Measurements from ENCODE around the gene CHD1L. TPM values are rescaled to one million over a fixed set of nuclear protein-coding genes. Genes with fewer than 3 reads are reported as not detected.

The CHD1L gene
- total and polyA plus RNA-seq, 2 experiments from 2014 or later, result 29.8 to 43.9 TPM

- Mint-ChIP-seq H3K36me3 (ENCODE audit: low read depth) (peaks cover 65% of the 10 kb centered on the region), H3K27me3 (ENCODE audit: insufficient read depth, low read depth, poor library complexity) (peaks cover 2% of the 10 kb centered on the region), H3K9me3 (no peaks in the 10 kb centered on the region), H3K4me1 (no peaks in the 10 kb centered on the region), H3K27ac (no peak overlapping the region), H3K4me3 (no peak overlapping the region)
- ATAC-seq (no peak), DNase-seq (ENCODE audit: low spot score) (no peak)
- Histone ChIP-seq H3K79me2 (replicated peaks; ENCODE audit: insufficient read depth) (no peaks in the 10 kb centered on the region), H3K4me3 (no peak overlapping the region), H3K4me1 (ENCODE audit: insufficient read depth) (no peaks in the 10 kb centered on the region), H4K20me1 (replicated peaks; ENCODE audit: insufficient read depth) (0 out of 2 replicates have a peak, but pooled peaks cover 4% of the 10 kb centered on the region), H3K9me2 (ENCODE audit: insufficient read depth) (no peaks in the 10 kb centered on the region), H3K36me3 (ENCODE audit: insufficient read depth) (peaks cover 42% of the 10 kb centered on the region; the same call in 1 of the 2 replicates), H3K27me3 (ENCODE audit: insufficient read depth) (no peaks in the 10 kb centered on the region), H2AFZ (no peak overlapping the region), H3K27ac (ENCODE audit: low read depth) (no peak overlapping the region), H3F3A (replicated peaks; ENCODE audit: low read depth) (no peaks in the 10 kb centered on the region), H3K4me2 (no peak overlapping the region)
- TF ChIP-seq EZH2phosphoT487 (IDR thresholded peaks at IDR 0.05; ENCODE audit: unreplicated experiment) (no peak), ETS1 (IDR thresholded peaks at IDR 0.05) (no peak), JUNB (IDR thresholded peaks at IDR 0.05; ENCODE audit: unreplicated experiment) (no peak), ZNF114 (CRISPR knock-in tag; IDR thresholded peaks at IDR 0.05) (no peak), ZNF331 (CRISPR knock-in tag; IDR thresholded peaks at IDR 0.05; ENCODE audit: low read depth) (no peak), CREB1 (CRISPR knock-in tag; IDR thresholded peaks at IDR 0.05; ENCODE audit: low read depth) (no peak)
These were observed 21.8 kb downstream of the CHD1L start for GRCh38 chr1:147264158-147264768.

GRCh38 chr1:147266381-147266780 lies 23.9 kb downstream of the CHD1L start:
- no peak overlapping the region for H3K4me3 Mint-ChIP-seq
- 0 out of 2 replicates have a peak, but pooled peaks cover 4% of the 10 kb centered on the region for H4K20me1 ChIP-seq (replicated peaks; ENCODE audit: insufficient read depth)
- no peak overlapping the region for H3K27ac Mint-ChIP-seq
- H3K36me3 ChIP-seq (ENCODE audit: insufficient read depth), result peaks cover 27% of the 10 kb centered on the region; the same call in 1 of the 2 replicates
- H3K27me3 ChIP-seq (ENCODE audit: insufficient read depth), result no peaks in the 10 kb centered on the region
- H3K4me3 ChIP-seq, result no peak overlapping the region
- no peak overlapping the region for H3K4me2 ChIP-seq
- H3K36me3 Mint-ChIP-seq (ENCODE audit: low read depth), result peaks cover 62% of the 10 kb centered on the region
- H3K4me1 Mint-ChIP-seq, result no peaks in the 10 kb centered on the region
- no peaks in the 10 kb centered on the region for H3F3A ChIP-seq (replicated peaks; ENCODE audit: low read depth)
- H2AFZ ChIP-seq, result no peak overlapping the region
- TF ChIP-seq ETS1 (IDR thresholded peaks at IDR 0.05), result no peak
- TF ChIP-seq ZNF331 (CRISPR knock-in tag; IDR thresholded peaks at IDR 0.05; ENCODE audit: low read depth), result no peak
- TF ChIP-seq EZH2phosphoT487 (IDR thresholded peaks at IDR 0.05; ENCODE audit: unreplicated experiment), result no peak
- no peak for TF ChIP-seq ZNF114 (CRISPR knock-in tag; IDR thresholded peaks at IDR 0.05)
- no peak for TF ChIP-seq EZH2 (IDR thresholded peaks at IDR 0.05; ENCODE audit: low read depth, unreplicated experiment)
- no peak for TF ChIP-seq JUNB (IDR thresholded peaks at IDR 0.05; ENCODE audit: unreplicated experiment)
- no peak for TF ChIP-seq NANOG (IDR thresholded peaks at IDR 0.05; ENCODE audit: borderline replicate concordance)
- H3K4me1 ChIP-seq (ENCODE audit: insufficient read depth), result no peaks in the 10 kb centered on the region
- H3K9me2 ChIP-seq (ENCODE audit: insufficient read depth), result no peaks in the 10 kb centered on the region
- peaks cover 2% of the 10 kb centered on the region for H3K27me3 Mint-ChIP-seq (ENCODE audit: insufficient read depth, low read depth, poor library complexity)
- no peaks in the 10 kb centered on the region for H3K9me3 Mint-ChIP-seq
- H3K27ac ChIP-seq (ENCODE audit: low read depth), result no peak overlapping the region
- DNase-seq (ENCODE audit: low spot score), result no peak
- no peaks in the 10 kb centered on the region for H3K79me2 ChIP-seq (replicated peaks; ENCODE audit: insufficient read depth)
- no peak for ATAC-seq

All from GM23338 (cell line).